T-helper 2 cell treated with Interferon-gamma antibody and Interleukin-4, amounts not matched to agents 100 ng/mL and 5 ng/mL, for 36 hours (primary cell): Measurements from ENCODE around the gene LYVE1. TPM values are rescaled to one million over a fixed set of nuclear protein-coding genes. Genes with fewer than 3 reads are reported as not detected.

Experiments
- intact Hi-C: fragments of 100-400 bp; cut with micrococcal nuclease; formaldehyde crosslinking; loops from one replicate; pipeline ENCODE4 v1.15.1; 2023
- total RNA-seq: library from RNA; stranded (reverse); gene quantifications from 2 replicates; pipeline ENCODE4 v1.2.3, GENCODE V29; 2022

The LYVE1 gene
- total RNA-seq, 1 donor from 2014 or later = not detected

DNA sequence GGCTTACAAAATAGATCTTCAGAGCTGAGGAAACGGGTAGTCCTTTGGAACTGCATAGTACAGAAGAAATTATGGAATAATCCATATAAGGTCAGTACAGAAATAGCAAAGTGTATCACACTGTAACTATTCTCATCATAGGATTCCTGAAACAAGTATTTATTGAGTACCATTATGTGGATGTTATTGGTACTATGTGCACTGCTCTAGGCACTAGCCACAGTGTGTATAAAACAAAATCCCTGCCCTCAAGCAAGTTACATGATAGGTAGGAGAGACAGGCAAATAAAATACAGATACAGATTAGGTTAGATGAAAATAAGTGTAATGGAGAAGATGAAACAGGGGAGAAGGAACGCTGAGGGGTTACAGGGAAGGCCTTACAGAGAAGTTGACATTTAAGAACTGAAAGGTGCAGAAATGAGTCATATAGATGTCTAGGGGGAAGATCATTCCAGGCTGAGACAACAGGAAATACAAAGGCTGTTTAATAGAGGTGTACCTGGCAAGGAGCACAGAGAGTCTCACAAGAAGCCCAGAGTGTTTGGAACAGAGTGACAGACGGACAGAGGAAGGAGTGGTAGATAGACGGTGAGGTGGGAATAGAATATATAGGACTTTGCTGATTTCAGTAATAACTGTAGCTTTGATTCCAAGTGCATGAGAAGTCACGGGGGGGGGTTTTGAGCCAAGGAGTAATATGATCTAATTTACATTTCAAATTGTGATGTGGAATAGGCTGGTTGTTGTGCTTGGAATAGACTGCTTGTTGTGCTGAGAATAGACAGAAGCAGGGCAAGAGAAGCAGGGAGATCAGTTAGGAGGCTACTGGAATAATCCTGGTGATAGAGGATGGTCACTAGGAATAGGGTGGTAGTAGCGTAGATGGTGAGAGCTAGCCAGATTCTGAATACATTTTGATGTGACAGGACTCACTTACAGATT is 41.2 kb downstream of the LYVE1 start:
- intact Hi-C loops = no loop called here

DNA sequence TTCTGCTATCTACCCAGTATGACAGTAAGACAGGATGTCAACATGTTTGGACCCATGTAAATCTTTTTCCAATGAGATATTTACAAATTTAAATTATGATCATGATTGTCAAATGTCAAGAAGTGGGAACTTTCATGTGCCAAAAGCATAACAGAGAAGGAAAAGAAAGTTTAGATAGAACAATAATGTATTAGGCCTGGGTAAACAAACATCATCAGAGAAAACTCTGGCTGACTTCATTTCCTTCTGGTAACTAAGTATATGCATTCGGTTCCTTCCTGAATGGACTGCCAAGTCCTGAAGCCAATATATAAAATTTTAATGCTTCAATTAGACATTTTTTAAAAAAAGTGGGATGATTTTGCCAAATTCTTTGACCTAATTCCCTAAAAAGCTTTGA is 44.0 kb downstream of the LYVE1 start:
- intact Hi-C loops = no loop called here

DNA sequence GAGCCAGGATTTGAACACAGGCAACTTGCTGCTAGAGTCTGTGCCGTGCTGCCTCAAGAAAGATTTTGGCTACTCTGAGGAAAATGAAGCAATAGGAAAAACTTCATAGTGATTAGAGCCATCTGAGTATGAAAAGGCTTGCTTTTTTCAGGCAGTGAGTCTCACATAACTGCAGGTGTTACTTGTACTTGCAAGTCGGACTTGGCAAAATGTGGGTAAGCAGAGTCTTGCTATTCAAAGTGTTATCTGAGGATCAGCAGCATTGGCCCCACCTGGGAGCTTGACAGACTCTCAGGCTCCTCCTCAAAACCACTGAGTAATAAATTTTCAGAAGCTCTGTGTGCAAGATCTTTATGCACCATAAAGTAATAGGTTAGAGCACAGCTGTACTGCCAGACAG is 45.5 kb downstream of the LYVE1 start:
- intact Hi-C loops = no loop called here

DNA sequence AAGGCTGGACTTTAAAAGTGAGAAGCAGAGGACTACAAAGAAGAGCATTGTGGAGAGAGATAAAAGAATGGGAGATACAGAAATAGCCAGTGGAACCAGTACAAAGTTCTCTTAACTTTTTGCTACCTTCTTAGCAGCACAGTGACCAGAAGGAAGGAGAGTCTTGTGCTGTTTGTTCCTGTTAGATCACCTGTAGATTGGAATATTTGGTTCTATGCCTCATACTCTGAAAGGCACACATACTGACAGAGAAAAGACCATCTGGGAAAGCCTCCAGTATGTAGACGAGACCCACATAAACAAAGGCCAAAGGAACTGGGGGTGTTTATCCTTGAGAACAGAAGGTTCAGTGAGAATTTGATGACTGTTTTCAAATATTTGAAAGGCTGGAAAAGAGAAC is 46.2 kb downstream of the LYVE1 start:
- intact Hi-C loops = no loop called here

DNA sequence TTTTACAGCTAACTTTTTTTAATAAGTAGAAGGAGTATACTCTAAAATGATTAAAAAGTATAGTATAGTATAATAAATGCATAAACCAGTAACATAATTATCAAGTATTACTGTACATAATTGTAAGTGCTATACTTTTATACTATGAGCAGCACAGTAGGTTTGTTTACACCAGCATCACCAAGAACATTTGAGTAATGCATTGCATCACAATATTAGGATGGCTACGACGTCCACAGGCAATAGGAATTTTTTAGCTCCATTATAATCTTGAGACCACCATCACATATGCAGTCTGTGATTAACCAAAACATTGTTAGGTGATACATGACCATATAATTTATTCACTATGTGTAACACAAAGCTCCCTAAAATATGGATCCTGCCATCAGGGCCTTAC is 47.9 kb downstream of the LYVE1 start:
- intact Hi-C loops = no loop called here

DNA sequence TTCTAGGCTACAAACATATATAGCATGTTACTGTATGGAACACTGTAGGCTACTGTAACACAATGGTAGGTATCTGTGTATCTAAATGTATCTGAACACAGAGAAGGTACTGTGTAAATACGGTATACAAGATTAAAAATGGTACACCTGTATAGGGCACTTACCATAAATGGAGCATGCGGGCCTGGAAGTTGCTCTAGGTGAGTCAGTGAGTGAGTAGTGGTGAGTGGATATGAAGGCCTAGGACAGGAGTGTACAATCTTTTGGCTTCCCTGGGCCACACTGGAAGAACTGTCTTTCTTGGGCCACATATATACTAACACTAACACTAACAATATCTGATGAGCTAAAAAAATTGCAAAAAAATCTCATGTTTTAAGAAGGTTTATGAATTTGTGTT is 48.8 kb downstream of the LYVE1 start:
- intact Hi-C loops = no loop called here

DNA sequence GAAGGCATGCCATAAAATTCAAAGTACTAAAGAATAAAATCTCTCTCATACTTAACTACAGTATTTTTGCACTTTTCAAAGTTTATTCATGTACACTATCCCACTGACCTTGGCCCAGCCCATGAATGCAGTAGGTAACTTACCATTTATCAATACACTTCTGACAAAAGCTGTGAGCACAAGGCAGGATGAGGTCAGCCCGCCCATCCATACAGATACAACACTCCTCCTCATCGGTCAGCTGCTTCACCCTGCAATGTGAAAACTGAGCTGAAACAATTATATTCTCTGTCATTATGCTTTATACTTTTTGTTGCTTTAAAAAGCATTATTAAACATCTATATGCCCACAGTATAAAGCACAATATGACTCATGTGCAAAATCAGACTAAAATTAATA is 49.6 kb downstream of the LYVE1 start:
- intact Hi-C loops = no loop called here

DNA sequence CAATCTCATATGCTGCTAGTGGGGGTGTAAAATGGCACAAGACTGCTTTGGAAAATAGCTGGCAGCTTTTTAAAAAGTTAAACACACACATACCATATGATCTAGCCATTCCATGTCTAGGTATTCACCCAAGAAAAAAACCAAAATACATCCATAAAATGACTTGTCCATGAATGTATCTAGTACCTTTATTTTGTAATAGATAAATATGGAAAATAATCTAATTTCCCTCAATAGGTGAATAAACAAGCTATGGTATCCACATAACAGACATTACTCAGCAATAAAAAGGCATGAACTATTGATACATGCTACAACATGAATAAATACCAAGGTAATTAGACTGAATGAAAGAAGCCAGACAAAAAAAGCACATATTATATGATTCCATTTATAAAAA is 50.3 kb downstream of the LYVE1 start:
- intact Hi-C loops = no loop called here

DNA sequence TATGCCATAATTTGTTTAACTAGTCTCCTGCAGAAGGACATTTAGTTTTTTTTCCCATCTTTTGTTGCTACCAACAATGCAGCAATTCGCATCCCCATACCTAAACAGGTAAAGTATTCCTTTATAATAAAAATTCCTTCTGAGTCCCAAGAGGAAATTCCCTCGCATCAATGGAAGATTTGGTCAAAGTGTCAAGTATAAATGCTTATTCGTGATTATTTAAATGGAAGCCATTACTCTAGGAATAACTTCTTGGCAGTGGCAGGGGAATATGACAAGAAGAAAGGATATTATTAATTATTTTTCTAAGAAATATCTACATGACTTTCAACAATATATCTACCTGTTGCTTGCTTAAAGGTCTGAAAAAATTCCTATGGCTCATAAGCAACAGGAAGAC is 53.0 kb downstream of the LYVE1 start:
- intact Hi-C loops = no loop called here

DNA sequence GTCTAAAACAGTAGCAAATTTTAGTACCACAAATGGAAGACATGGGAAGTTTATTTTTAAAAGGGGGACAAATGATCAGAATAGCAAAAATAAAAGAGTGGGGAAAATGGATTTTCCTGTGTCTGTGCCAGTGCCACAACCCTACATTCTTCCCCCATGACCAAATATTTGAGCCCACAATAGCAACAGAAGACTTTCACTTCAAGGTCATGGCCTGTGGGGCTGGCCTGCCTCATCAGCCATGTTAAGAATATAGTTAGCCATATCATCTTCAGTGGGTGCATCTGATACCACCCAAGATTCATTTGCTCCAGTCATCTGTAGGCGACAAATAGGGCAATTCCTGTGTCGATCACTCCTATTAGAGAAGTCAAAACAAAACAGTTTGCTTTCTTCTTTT is 53.8 kb downstream of the LYVE1 start:
- intact Hi-C loops = no loop called here

DNA sequence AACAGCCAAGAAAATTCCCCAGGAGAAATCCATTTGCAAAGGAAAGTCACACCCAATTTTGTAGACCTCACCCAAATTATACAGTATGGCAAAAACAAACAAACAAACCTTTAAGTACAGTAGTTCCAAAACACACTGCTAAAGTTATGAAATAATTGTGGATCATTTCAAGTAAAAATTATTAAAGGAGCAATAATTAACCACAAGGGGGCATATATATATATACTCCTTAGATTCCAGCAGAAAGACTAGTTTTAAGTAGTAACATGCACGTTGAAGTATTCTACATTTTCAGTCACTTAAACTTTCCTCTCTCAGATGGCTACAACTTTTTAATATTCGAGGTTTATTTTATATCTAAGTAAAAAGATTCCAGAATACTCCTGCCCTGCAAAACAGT is 54.3 kb downstream of the LYVE1 start:
- intact Hi-C loops = no loop called here

DNA sequence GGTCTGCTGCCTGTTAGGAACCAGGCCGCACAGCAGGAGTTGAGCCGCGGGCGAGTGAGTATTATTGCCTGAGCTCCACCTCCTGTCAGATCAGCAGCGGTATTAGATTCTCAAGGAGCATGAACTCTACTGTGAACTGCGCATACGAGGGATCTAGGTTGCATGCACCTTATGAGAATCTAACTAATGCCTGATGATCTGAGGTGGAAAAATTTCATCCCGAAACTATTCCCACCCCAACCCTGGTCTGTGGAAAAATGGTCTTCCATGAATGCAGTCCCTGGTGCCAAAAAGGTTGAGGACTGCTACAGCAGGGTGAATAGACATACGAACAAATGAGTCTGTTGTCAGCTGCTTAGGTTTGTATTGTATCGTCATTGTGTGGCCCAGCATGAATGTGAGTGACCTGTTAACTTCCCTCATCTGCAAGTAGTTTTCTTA is 57.3 kb downstream of the LYVE1 start:
- intact Hi-C loops = no loop called here

Other genes starting within 250 kb of the LYVE1 start
- gene AMPD3, start 113.4 kb downstream of the LYVE1 start, total RNA-seq = 22.4 and 24.3 TPM in 2 replicates
- gene RNF141, start 27.5 kb downstream of the LYVE1 start, total RNA-seq = 8.7 and 9.7 TPM in 2 replicates
- not detected in 2 replicates for gene IRAG1, start 125.1 kb upstream of the LYVE1 start, total RNA-seq
- gene CTR9, start 182.6 kb upstream of the LYVE1 start, total RNA-seq = 43.7 and 47.9 TPM in 2 replicates
- gene EIF4G2, start 240.3 kb upstream of the LYVE1 start, total RNA-seq = 815 and 838 TPM in 2 replicates